Activated naive CD8-positive, alpha-beta T cell (primary cell): ENCODE data around the gene YBX2.
"Not testable (repeated sequence)": the region's sequence is repeated elsewhere in the genome, so short reads cannot be mapped to it uniquely, and the experiment has no call there.

ENCODE experiments used
- H3K27ac Mint-ChIP-seq: one replicate; pipeline ENCODE4 v1.8.0; 2021; ENCODE audit warnings: mixed read lengths
- H3K27me3 Mint-ChIP-seq: one replicate; pipeline ENCODE4 v1.8.0; 2021; ENCODE audit warnings: mixed read lengths
- H3K36me3 Mint-ChIP-seq: one replicate; pipeline ENCODE4 v1.8.0; 2021; ENCODE audit warnings: mixed read lengths
- H3K4me1 Mint-ChIP-seq: one replicate; pipeline ENCODE4 v1.8.0; 2021; ENCODE audit warnings: low read depth, mixed read lengths
- H3K4me3 Mint-ChIP-seq: one replicate; pipeline ENCODE4 v1.8.0; 2021; ENCODE audit warnings: mild to moderate bottlenecking, mixed read lengths
- H3K9me3 Mint-ChIP-seq: one replicate; pipeline ENCODE4 v1.8.0; 2021; ENCODE audit warnings: low read depth, mixed read lengths

The YBX2 gene

DNA sequence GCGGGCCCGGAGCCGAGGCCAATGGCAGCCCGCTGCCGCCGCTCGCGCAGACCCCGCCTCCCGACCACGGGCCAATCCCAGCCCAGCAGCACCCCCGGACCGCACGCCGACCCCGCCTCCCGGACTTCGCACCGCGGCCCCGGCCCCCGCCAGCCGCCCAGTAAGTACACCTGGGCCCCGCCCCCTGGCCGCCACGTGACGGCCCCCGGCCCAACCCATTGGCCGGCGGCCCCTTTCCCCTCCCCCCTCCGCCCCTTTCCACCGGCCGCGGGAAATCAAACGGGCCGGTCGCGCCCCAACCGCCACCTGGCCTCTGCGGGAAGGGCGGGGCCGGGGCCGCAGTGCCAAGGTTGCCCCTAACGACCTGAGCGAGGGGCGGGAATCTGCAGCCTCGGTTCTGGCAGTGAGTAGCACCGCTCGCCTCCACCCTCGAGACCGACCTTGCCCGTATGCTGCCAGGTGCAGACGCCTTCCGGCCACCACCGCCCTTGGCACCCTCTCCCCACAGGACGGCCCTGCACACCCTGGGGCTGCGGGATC, at the start of gene YBX2:
Gene YBX2, minus strand, starts transcription at position 26 of the 540 bp plus-strand sequence. CDS start 139 bp downstream, outside the sequence.
- H3K27ac Mint-ChIP-seq, result peak within 1 kb of the TSS; percentile 50
- H3K4me1 Mint-ChIP-seq, result peaks cover 23% of the 10 kb centered on the region
- H3K27me3 Mint-ChIP-seq, result peaks cover 3% of the 10 kb centered on the region
- no peaks in the 10 kb centered on the region for H3K36me3 Mint-ChIP-seq
- H3K4me3 Mint-ChIP-seq, result peak within 1 kb of the TSS; percentile 85
- no peaks in the 10 kb centered on the region for H3K9me3 Mint-ChIP-seq

DNA sequence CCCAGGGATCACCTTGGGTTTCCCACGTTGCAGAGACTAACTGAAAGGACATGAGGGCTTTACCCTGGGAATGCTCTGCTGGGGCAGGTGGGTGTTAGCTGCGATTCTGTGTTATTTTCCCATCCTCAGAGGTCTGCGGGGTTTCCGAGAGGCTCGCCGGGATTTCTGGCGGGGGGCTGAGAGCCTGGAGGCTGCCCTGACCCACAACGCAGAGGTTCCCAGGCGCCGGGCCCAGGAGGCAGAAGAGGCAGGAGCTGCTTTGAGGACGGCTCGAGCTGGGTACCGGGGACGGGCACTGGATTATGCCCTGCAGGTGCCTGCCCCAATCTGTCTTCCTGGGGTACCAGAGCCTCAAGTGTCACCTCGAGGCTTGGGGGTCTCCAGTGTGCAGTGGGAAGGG, 48.8 kb upstream of the YBX2 start:
- no peaks in the 10 kb centered on the region for H3K9me3 Mint-ChIP-seq
- H3K4me3 Mint-ChIP-seq, result no peak overlapping the region
- no peaks in the 10 kb centered on the region for H3K27me3 Mint-ChIP-seq
- H3K36me3 Mint-ChIP-seq, result peaks cover 6% of the 10 kb centered on the region
- H3K27ac Mint-ChIP-seq, result peak overlapping the region; percentile 84
- peaks cover 17% of the 10 kb centered on the region for H3K4me1 Mint-ChIP-seq

DNA sequence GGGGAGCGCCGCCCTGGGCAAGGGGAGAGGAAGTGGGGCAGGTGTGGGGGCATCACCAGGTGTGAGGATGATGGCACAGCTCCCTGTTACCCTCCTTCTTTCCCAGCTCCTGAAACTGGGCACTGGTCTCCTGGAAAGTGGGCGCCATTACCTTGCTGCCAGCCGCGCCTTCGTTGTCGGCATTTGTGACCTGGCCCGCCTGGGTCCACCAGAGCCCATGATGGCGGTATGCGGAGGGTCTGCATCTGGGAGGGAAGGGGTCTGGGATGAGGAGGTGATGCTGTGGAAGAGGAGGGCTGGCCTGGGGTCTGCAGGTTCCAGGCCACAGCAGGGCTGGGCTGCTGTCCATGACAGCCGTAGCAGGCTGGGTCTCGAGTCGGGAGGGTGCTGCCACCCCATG, 47.4 kb upstream of the YBX2 start:
- no peak overlapping the region for H3K4me3 Mint-ChIP-seq
- H3K27ac Mint-ChIP-seq, result peak overlapping the region; percentile 22
- no peaks in the 10 kb centered on the region for H3K27me3 Mint-ChIP-seq
- H3K36me3 Mint-ChIP-seq, result peaks cover 6% of the 10 kb centered on the region
- peaks cover 28% of the 10 kb centered on the region for H3K4me1 Mint-ChIP-seq
- no peaks in the 10 kb centered on the region for H3K9me3 Mint-ChIP-seq

DNA sequence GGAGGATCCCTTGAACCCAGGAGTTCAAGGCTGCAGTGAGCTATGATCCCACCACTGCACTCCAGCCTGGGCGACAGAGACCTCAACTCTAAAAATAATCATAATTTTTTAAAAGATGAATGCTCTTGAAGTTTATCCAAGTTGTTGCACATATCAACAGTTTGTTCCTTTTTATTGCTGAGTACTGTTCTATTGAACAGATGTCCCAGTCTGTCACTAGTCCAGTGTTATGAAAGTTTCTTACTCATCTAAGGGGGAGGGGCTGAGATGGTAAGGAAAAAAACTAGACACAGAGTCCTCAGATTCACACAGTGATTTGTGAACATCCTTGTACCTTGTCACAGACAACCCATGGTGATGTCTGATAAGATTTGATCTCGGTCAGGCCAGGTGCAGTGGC, 45.7 kb upstream of the YBX2 start:
- Mint-ChIP-seq H3K4me3 (no peak overlapping the region), H3K27ac (peak overlapping the region; percentile 58), H3K4me1 (peaks cover 40% of the 10 kb centered on the region), H3K9me3 (no peaks in the 10 kb centered on the region), H3K27me3 (no peaks in the 10 kb centered on the region), H3K36me3 (peaks cover 6% of the 10 kb centered on the region)

DNA sequence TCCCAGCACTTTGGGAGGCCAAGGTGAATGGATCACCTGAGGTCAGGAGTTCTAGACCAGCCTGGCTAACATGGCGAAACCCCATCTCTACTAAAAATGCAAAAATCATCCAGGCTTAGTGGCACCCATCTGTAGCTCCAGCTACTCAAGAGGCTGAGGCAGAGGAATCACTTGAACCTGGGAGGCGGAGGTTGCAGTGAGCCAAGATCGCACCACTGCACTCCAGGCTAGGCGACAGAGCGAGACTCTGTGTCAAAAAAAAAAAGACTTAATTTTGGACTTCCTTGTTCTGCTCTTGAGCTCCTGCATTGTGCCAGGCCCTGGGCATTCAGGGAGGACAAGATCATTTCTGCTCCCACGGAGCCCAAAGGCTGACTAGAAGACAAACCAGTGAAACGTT, 43.2 kb upstream of the YBX2 start:
- Mint-ChIP-seq H3K4me1 (peaks cover 52% of the 10 kb centered on the region), H3K27ac (peak overlapping the region; percentile 96), H3K4me3 (peak overlapping the region; percentile 92)
- H3K9me3 Mint-ChIP-seq, H3K27me3 Mint-ChIP-seq, H3K36me3 Mint-ChIP-seq: not testable (repeated sequence)

DNA sequence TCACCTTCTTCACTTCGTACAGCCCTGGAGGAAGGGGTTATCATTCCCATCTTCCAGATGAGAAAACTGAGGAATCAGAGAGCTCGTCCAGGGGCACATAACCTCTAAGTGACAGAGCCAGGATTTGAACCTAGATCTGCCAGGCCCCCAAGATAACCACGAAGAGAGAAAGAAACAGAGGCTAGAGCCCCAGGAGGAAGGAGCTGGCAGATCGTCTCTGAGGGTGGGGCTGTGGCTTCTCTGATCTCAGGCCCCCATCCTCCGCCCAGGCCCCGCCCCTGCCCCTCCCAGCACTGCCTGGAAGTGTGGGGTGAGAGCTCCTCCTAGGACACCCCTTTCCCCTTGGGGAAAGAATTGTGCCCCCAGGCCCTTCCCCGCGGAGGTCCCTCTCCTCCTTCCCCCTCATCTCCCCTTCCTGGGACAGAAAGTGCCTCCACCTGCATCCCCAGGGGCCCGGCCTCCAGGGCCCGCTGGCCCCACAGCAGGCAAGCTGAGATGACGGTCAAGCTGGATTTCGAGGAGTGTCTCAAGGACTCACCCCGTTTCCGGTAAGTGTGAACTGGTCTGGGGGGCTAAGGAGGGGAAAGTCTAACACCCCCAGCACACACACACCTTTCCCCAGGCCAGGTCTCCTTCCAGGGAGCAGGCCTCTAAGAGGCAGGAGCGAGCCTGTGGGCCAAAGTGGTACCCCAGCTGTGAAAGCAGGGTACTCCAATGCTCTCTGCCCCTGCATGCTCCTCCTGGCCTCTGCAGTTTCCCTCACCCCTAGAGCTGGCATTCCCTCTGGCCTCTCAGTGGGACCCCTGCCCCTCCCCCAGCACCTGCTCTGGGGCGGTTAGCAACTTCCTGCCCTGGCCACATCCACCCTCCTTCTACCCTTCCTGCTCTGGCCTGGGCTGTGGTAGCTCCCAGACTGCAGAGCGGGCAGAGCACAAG, 42.1 kb upstream of the YBX2 start, which contains the start of gene ACAP1:
Gene ACAP1, plus strand, starts transcription at position 290 of the 936 bp plus-strand sequence. Its CDS starts 206 bp downstream, at position 496.
- Mint-ChIP-seq H3K4me1 (peaks cover 57% of the 10 kb centered on the region), H3K27me3 (no peaks in the 10 kb centered on the region), H3K27ac (peak within 1 kb of the TSS; percentile 96), H3K36me3 (peaks cover 5% of the 10 kb centered on the region), H3K9me3 (no peaks in the 10 kb centered on the region), H3K4me3 (peak within 1 kb of the TSS; percentile 92)

DNA sequence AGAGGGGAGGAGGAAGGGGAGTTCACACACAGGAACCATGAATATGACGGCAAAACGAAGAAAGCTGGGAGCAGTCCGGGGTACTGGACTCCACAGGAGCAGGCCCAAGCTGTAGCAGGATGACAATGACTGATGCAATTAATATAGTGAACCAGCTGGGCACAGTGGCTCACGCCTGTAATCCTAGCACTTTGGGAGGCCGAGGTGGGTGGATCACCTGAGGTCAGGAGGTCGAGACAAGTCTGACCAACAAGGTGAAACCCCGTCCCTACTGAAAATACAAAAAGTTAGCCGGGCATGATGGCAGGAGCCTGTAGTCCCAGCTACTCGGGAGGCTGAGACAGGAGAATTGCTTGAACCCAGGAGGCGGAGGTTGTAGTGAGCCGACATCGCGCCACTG, 41.3 kb upstream of the YBX2 start:
- not testable (repeated sequence) for H3K9me3 Mint-ChIP-seq, H3K36me3 Mint-ChIP-seq, H3K27me3 Mint-ChIP-seq
- H3K4me3 Mint-ChIP-seq, result peak overlapping the region; percentile 92
- H3K4me1 Mint-ChIP-seq, result peaks cover 56% of the 10 kb centered on the region
- peak overlapping the region; percentile 96 for H3K27ac Mint-ChIP-seq

DNA sequence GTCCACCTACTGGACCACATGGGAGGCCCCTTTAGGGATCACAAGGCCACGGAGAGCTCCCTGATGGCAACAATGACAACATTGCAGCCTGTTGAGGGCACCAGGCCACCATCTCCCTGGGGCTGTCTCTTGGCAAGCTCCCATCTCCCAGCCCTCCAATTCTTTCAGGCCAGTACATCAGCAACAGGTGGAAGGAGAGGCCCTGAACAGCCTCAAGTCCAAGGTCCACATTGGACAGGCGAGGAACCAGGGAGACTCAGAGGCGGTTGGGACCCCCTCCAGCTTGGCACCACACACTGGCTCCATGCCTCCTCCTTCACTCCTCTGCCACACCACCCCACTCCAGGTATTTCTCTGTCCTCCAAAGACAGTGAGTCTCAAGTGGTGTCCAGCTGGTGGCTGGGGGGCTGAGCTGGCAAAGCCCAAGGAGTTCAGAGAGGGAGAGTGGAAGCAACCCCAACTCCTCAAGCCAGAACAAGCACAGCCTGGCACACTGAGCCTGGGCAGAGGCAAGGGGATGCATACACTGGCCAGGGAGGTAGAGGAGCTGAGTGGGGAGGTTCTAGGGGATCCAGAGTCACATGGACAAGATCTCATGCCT, 40.6 kb upstream of the YBX2 start:
- Mint-ChIP-seq H3K4me1 (peaks cover 58% of the 10 kb centered on the region), H3K27ac (peak overlapping the region; percentile 96), H3K36me3 (peaks cover 3% of the 10 kb centered on the region), H3K4me3 (peak overlapping the region; percentile 92), H3K27me3 (no peaks in the 10 kb centered on the region), H3K9me3 (no peaks in the 10 kb centered on the region)

DNA sequence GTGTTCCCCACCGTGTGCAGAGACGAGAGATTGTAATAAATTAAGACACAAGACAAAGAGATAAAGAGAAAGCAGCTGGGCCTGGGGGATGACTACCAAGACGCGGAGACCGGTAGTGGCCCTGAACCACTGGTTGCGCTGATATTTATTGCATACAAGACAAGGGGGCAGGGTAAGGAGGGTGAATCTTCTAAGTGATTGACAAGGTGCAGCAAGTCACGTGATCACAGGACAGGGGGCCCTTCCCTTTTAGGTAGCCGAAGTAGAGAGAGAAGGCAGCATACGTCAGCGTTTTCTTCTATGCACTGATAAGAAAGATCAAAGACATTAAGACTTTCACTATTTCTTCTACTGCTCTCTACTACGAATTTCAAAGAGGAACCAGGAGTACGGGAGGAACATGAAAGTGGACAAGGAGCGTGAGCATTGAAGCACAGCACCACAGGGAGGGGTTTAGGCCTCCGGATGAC, 38.2 kb upstream of the YBX2 start:
- Mint-ChIP-seq H3K4me1 (peaks cover 66% of the 10 kb centered on the region), H3K27ac (peak overlapping the region; percentile 86), H3K4me3 (peak overlapping the region; percentile 68)
- H3K9me3 Mint-ChIP-seq, H3K36me3 Mint-ChIP-seq, H3K27me3 Mint-ChIP-seq: not testable (repeated sequence)

DNA sequence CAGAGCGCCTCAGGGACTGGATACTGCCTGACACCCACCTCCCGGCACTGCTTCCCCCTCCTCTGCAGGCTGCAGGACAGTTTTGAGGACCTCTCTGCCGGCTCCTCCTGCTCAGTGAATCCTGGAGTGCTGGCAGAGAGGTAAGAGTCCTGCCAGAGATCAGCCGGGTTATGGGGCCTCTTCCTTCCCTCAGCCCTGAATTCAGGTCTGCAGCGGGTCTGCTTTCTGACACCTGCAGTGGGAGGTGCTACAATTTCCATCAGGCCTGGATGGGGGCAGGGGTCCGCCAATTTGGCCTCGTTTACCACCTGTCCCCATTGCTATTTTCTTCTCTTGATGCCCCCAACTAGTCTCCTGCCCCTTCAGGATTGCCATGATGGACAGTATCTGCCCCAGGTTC, 37.7 kb upstream of the YBX2 start:
- Mint-ChIP-seq H3K27ac (peak overlapping the region; percentile 86), H3K9me3 (no peaks in the 10 kb centered on the region), H3K36me3 (peaks cover 2% of the 10 kb centered on the region), H3K27me3 (no peaks in the 10 kb centered on the region), H3K4me3 (peak overlapping the region; percentile 68), H3K4me1 (peaks cover 63% of the 10 kb centered on the region)

DNA sequence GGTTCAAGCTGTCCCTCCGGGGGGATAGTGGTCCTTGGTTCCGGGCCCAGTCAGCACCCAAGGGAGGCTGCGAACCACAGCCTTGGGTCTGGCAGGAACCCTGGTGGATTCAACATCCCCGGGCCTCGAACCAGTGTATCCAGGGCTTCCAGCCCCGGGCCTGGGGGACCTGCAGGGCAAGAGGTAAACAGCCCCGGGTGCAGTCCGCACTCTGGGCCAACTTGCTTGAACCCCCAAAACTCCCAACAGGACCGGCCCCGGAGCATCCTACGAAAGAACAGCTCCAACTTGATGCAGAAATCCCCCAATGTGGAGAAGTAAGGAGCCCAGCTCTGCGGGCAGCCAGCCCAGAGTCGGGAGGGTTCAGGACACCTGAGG, 36.2 kb upstream of the YBX2 start:
- Mint-ChIP-seq H3K27ac (peak overlapping the region; percentile 96), H3K4me3 (peak overlapping the region; percentile 94), H3K27me3 (no peaks in the 10 kb centered on the region), H3K9me3 (no peaks in the 10 kb centered on the region), H3K36me3 (peaks cover 2% of the 10 kb centered on the region), H3K4me1 (peaks cover 54% of the 10 kb centered on the region)

DNA sequence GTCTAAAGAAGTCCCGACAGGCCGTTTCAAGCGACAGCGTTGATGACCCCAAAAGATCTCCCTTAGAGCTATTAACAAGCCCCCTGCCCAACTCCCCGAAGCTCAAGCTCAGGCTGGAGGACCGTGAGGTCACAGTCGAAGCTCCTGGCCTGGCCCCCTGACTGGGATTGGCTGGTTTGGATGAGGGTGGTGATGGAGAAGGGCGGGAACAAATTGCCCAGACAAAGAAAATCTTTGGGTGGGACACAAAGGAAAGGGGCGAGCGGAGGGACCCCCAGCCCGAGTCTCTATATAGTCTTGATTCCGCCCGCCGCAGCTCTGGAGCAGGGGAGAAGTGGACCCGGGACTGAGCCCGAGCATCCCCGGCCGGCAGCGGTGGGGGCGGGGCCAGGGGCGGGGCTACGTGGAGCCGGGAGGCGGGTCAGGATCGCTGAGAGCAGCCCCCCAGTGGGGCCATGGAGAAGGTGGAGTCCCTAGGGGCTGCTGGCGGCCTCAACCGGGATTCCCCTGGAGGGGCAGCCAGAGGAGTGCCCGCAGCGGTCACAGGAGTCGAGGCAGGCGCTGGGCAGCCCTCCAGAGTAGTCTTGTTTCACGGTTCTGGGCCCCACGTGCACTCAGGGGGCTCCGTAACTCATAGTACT, 35.7 kb upstream of the YBX2 start:
- H3K4me1 Mint-ChIP-seq, result peaks cover 48% of the 10 kb centered on the region

DNA sequence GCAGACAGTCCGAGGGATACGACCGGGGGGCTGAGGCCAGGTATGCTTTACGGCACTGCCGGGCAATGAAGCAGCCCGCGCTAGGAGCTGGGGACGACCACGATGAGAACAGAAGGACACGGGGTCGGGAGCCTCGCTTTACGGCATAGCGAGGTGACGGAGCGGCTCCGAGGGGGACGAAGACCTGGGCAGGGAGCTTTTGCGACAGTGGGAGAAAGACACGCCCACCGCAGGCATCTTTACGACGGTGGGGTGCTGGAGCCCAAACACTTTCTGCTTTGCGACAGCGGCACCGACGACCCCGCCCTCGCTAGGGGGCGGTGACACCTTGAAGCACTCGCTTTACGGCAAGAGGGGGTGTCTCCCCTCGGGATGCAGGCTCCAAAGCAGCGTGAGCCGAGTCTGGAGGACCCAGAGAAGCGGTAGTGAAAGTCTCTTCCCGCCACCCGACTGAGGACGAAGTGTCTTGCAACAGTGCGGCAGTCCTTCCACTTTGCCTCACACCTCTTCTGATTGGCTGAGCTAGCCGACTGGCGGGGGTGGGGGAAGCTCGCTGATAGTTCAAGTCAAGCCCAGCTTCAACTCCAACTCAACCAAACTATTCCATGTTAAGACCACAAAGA, 35.0 kb upstream of the YBX2 start:
- H3K9me3 Mint-ChIP-seq, result no peaks in the 10 kb centered on the region
- peaks cover 42% of the 10 kb centered on the region for H3K4me1 Mint-ChIP-seq
- H3K36me3 Mint-ChIP-seq, result peaks cover 2% of the 10 kb centered on the region
- H3K27ac Mint-ChIP-seq, result peak overlapping the region; percentile 96
- peak overlapping the region; percentile 94 for H3K4me3 Mint-ChIP-seq
- H3K27me3 Mint-ChIP-seq, result no peaks in the 10 kb centered on the region

More for the DNA sequence above, 35.7 kb upstream of the YBX2 start:
- Mint-ChIP-seq H3K27ac (peak overlapping the region; percentile 96), H3K27me3 (no peaks in the 10 kb centered on the region), H3K36me3 (peaks cover 2% of the 10 kb centered on the region), H3K4me3 (peak overlapping the region; percentile 94), H3K9me3 (no peaks in the 10 kb centered on the region)

DNA sequence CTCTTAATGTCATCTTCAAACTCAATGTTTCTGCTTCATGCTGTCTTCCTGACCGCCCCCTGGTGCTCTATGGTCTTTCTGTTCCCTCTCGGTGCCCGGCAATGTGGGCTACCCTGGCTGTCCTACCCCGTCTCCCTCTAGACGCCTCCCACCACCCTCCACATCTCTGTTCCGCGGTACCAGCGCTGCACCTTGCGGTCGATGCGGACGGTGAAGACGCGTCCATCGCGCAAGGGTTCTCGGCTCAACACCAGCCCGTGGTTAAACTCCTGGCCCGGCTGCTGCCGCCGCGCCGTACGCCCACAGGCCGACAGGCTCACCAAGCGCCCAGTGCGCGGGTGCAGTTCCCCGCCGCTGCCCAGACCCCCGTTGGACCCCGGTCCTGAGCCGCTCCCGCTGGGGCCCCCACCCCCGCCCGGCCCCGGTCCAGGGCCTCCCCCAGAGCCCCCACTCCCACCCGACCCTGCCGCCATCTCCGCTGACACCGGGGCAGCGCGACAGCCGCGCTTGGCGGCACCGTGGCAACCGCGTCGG, 34.5 kb upstream of the YBX2 start, which contains the start of gene NEURL4:
Gene NEURL4, minus strand, starts transcription at position 496 of the 534 bp plus-strand sequence. Its CDS starts 23 bp downstream, at position 473.
- peak within 1 kb of the TSS; percentile 96 for H3K27ac Mint-ChIP-seq
- H3K36me3 Mint-ChIP-seq, result peaks cover 2% of the 10 kb centered on the region
- peak within 1 kb of the TSS; percentile 94 for H3K4me3 Mint-ChIP-seq
- H3K4me1 Mint-ChIP-seq, result peaks cover 44% of the 10 kb centered on the region
- no peaks in the 10 kb centered on the region for H3K27me3 Mint-ChIP-seq
- H3K9me3 Mint-ChIP-seq, result no peaks in the 10 kb centered on the region
